Adrenal gland (tissue), 5 donors: ENCODE results near the gene MTA3.

Source experiments
- POLR2A ChIP-seq, 2 donors: fragments of 450-650 bp; IDR thresholded peaks; one replicate each; pipeline ENCODE4 v1.6.1; 2017; ENCODE audit warnings: antibody characterized with exemption in 2 of 2, mild to moderate bottlenecking in 2 of 2, moderate library complexity in 1 of 2
- TF ChIP-seq, protein P1 (sequence below), 6 experiments: fragments of 450-650 bp in 4 of 6; fragments of 200-600 bp in 2 of 6; sonication (generic) in 1 of 6; IDR thresholded peaks; 1 replicate in 5 of 6; 2 replicates in 1 of 6; pipeline versions ENCODE4 v1.5.1 to v1.8.0; 2016 to 2021; ENCODE audit warnings: antibody characterized with exemption in 6 of 6, mild to moderate bottlenecking in 2 of 6, moderate library complexity in 1 of 6
- donor health status: DM: no; HTN: no; CAD: no.

- TF ChIP-seq, protein P1, sequence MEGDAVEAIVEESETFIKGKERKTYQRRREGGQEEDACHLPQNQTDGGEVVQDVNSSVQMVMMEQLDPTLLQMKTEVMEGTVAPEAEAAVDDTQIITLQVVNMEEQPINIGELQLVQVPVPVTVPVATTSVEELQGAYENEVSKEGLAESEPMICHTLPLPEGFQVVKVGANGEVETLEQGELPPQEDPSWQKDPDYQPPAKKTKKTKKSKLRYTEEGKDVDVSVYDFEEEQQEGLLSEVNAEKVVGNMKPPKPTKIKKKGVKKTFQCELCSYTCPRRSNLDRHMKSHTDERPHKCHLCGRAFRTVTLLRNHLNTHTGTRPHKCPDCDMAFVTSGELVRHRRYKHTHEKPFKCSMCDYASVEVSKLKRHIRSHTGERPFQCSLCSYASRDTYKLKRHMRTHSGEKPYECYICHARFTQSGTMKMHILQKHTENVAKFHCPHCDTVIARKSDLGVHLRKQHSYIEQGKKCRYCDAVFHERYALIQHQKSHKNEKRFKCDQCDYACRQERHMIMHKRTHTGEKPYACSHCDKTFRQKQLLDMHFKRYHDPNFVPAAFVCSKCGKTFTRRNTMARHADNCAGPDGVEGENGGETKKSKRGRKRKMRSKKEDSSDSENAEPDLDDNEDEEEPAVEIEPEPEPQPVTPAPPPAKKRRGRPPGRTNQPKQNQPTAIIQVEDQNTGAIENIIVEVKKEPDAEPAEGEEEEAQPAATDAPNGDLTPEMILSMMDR (IDR thresholded peaks at IDR 0.05) = no peak
- TF ChIP-seq POLR2A (IDR thresholded peaks at IDR 0.05) = no peak
Observed at GRCh38 chr2:42767080-42767898, 198.9 kb downstream of the MTA3 start.
